ENCODE measurements around the gene PTGES.
"Not testable (repeated sequence)": the region's sequence is repeated elsewhere in the genome, so short reads cannot be mapped to it uniquely, and the experiment has no call there.

The PTGES gene

DNA sequence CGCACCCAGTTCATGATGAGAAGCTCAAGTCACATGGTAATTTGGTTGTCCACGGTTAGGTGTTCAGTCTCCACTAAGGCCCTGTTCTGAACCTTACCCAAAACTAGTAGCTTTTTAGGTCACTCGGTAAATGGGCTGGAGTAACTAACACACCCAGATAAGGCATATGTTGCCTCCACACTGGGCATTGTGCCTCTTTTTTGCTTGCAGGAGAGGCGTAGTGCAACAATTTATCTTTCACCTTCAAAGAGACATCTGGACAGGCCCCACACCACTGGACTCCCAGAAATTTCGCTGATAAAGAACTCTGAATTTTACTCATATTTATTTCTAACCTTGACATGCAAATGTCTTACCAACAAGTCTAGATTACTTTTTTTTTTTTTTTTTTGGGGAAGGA is 16.8 kb upstream of the PTGES start:
- DNase-seq, result no peak

DNA sequence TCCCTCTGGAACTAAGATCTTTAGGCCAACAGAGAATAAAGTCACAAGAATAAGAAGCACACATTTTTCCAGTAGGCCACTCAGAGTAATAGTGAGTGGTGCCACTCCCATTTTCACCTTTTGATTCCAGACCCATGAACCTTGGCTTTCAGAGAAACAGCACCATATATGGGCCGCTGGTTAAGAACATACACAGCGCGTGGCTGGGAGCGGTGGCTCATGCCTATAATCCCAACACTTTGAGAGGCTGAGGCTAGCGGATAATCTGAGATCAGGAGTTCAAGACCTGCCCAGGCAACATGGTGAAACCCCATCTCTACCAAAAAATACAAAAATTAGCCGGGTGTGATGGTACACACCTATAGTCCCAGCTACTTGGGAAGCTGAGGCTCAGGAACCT is 15.6 kb upstream of the PTGES start:
- DNase-seq, result no peak

DNA sequence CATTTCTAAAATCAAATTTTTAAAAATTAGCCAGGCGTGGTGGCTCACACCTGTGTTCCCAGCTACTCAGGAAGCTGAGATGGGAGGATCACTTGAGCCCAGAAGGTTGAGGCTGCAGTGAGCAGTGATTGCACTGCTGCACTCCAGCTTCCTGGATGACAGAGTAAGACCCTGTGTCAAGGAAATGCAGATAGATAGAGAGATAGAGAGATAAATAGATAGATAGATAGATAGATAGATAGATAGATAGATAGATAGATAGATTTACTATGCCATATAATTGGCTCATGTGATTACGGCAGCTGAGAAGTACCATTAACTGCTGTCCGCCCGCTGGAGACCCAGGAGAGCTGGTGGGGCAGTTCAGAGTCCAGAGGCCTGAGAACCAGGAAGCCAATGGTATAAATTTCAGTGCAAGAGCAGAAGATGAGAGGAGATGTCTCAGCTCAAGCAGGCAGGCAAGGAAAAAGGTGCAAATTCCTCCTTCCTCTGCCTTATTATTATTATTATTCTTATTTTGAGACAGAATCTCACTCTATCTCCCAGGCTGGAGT is 13.0 kb upstream of the PTGES start:
- no peak for DNase-seq

DNA sequence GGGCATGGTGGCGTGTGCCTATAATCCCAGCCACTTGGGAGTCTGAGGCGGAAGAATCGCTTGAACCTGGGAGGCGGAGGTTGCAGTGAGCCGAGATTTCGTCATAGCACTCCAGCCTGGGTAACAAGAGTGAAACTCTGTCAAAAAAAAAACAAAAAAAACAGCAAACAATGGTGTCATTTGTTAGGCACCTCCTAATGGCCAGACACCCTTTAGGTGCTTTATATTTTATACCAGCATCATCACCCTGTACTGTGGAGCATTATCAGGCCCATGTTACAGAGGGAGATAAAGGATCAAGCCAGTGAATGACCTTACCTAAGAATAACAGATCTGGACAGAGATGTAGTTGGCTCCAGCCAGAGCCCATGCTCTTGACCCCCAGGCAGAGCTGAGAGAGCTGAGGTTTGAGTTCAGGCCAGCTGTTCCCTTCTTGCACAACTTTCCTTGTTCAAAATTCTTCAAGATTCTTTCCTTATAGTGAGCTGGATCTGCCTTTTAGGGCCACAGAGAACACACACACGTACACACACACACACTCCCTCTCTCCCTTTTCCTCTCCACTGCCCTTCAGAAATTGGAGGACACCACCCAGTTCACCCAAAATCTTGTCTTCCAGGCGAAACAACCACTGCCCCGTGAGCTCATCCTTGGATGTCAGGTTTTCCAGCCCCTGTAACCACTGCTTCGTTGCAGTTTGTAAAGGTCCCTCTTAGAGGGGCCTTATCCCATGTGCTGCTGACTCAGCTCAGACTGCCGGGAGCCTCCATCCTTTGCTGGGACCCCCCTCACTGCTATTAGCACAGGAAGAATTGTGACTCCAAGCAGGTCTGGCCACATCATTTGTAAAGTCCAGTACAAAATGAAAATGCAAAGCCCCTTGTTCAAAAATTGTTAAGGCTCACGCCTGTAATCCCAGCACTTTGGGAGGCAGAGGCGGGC is 10.4 kb upstream of the PTGES start:
- no peak for DNase-seq

DNA sequence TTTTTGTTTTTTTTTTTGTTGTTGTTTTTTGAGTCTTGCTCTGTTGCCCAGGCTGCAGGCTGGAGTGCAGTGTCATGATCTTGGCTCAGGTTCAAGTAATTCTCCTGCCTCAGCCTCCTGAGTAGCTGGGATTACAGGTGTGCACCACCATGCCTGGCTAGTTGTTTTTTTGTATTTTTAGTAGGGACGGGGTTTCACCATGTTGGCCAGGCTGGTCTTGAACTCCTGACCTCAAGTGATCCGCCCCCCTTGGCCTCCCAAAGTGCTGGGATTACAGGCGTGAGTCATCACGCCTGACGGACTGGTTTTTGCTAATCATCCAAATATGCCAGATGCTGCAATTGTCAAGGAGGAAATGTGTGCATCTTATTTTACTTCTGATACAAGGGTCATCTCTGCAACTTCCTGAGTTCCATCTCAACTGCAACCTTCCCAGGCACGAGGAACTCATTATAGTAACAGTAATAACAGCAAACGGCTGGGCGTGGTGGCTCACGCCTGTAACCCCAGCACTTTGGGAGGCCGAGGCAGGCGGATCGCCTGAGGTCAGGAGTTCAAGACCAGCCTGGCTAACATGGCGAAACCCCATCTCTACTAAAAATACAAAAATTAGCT is 9.6 kb upstream of the PTGES start:
- DNase-seq, result not testable (repeated sequence)

DNA sequence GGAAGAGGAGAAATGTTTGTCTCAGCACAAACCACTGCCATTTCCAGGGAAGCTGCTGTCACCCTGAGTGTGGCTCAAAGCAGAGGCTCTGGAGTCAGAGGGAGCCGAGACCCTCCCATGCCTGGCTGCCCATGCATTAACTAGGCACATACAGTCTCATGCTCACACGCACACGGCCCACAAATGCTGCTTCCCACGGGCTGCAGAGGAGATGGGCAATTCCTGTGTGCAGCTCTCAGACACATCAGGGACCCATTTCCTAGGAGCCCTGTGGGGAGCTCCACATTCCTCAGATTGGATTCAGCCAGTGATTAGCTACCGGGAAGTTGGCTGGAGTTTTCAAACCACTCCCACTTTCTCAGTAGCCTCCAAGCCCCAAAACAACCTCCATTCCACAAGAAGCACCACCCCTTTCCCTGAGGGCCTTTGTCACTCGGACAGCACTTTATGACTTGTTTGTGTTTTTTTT is 9.1 kb upstream of the PTGES start:
- no peak for DNase-seq

DNA sequence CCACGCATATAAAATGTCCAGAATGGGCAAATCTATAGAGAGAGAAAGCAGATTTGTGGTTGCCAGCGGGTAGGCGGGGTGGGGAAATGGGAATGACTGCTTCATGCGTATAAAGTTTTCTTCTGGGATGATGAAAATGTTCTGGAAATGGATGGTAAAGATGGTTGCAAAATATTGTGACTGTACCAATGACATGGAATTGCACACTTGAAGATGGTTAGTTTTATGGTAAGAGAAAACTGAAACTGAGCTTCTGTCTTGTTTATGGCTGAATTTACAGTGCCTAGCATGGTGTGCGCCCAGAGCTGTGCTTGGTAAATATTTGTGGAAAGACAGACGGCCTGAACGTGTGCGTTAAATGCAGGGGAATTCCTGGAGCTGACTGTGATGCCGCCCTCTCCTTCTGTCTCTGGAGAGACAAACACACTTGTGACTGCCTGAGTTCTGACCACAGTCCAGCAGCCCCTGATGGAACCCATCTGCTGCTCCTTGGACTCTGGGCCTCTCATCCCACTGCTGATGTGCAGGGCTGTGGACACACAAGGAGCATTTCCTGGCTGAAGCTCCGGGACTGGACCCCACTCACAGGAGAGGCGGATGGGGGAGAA is 8.6 kb upstream of the PTGES start:
- no peak for DNase-seq

DNA sequence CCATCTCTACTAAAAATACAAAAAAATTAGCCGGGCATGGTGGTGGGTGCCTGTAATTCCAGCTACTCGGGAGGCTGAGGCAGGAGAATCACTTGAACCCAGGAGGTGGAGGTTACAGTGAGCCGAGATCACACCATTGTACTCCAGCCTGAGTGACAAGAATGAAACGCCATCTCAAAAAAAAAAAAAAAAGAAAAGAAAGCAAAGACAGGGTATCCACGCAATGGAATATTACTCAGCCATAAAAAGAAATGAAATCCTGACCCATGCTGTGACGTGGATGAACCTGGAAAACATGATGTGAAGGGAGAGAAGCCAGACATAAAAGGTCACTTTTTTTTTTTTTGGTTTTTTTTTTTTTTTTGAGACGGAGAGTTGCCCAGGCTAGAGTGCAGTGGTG is 7.9 kb upstream of the PTGES start:
- not testable (repeated sequence) for DNase-seq

DNA sequence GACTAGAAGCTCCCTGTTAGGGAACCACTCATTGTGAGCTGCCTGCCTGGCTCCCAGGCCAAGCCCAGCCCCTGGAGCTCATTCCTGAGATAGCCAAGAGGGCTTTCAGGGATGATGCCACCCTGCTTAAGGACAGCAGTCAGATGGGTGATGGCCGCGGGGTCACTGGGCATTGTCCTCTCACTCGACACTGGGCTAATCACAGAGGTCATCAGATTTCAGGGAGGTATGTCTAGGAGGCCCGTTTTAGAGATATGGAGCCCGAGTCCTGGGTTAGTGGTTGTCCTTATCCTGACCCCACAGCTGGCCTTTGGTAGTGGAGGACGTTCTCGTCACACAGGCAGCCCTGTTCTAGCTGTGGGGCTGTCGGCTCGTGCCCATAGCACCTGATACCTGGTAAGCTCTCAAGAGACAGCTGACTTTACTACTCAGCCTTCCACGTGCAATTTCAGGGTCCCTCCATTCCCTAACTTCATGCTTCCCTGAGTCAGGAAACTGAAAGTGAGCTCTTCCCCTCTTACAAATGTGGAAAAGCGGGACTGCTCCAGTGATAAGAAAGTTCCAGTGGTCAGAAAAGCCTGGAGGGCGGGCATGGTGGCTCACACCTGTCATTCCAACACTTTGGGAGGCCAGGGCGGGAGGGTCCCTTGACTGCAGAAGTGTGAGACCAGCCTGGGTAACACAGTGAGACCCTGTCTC is 7.1 kb upstream of the PTGES start:
- DNase-seq, result no peak

DNA sequence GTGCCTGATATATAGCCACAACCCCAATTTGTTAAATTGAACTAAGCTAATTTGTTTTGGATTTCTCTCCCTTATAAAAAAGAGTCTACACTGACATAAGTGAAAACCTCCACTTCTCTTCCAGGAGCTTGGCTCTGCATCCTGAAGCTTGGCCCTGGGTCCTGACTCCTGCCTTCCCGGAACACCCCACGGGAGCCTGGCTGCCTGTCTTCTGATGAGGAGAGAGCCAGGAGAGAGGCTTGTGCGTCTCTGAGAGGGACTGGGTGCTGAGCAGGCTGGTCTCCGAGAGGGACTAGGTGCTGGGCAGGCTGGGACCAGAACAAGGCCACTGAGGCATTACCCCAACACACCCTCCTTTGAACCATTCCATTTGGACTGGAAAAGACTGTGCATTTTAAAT is 6.5 kb upstream of the PTGES start:
- DNase-seq, result no peak

DNA sequence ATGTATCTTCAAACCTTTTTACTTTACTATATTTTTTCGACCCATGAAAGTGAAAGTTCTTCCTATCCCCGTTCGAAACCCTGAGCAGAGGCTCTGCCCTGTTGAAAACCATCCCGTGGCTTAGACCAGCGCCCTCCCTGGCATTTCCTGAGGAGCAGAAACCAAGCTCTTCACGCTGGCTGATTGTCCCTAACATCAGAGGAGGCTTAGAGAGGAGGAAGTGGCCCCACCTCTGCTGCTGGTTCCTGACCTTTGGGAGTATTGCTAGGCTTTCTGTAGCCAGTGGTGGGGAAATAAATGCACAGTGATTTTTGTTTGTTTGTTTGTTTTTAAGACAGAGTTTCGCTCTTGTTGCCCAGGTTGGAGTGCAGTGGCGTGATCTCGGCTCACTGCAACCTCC is 4.2 kb upstream of the PTGES start:
- DNase-seq, result no peak

DNA sequence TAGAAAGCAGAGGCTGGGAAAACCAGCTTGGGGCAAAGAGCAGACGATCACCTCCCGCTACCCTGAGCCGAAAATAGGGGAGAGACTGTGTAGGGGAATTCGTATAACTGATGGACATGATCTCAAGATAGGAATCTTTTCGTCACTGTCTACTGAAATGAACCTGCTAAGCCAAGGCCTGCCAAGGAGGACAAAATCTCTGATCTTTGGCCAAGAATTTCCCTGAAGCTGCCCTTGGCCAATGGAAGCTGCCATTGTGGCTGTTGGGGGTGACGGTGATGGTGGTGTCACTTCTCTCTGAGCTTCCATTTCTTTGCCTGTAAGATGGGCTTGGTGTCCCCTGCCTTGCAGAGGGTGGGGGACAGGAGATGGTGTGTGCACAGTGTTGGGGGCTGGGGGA is 3.3 kb upstream of the PTGES start:
- no peak for DNase-seq

DNA sequence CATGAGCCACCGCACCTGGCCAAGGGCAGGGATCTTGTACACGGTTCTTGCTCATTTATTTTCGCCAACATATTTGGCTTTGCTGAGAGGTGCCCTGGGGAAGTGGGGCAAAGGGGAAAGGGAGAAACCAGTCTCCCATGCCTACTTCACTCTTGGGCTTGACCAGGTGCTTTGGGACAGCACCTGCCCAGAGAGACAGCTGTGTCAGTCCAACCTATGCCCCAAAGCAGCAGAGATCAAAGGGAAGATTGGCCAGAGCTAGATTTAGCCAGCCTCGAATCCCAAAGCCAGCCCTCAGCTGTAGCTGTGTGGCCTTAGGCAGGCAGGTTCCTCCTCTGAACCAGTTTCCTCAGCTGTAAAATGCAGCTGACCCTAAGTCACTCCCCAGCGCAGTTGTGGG is 2.3 kb upstream of the PTGES start:
- DNase-seq, result no peak

DNA sequence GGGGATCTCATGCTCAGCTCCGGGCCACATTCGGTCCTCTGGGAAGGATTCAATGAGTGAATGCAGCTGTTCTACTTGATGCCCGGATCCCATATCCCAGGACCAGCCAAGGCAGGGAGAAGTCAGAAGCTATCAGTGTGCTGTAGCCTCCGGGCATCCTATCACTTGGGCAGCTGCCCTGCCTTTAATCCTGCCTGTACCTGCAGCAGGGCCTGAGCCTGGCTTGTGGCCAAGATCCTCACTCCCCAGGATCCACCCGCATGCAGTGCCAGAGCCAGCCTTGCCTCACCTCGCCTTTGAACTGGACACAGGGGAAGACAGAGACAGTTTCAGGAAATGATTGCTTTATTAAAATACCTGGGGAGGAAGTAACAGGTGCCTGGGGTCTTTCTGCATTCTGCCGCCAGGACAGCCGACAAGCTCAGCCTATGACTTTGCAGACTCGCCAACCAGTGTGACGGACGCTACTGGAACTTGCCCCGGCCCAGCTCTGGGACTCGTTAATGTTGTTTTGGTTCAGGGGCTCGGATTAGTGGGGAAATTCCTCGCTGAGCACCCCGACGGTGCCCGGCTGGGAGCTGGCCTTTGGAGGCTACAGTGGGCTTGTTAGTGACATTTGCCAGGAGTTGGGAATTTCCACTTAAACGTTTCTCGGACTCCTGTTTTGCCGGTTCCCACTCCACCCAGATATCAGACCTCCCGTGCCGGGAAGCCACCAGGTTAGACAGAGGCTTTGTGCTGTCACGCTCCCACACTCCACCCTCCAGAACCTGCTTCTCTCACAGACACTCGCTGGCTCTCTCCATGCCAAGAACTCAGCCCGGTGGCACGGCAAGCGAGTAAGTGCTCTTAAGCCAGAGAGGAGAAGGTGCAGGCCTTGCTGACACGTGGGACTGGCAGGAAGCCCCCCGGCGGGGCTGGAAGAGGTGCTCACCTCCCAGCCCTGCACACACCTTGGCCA is 721 bp downstream of the PTGES start:
- DNase-seq, result no peak

DNA sequence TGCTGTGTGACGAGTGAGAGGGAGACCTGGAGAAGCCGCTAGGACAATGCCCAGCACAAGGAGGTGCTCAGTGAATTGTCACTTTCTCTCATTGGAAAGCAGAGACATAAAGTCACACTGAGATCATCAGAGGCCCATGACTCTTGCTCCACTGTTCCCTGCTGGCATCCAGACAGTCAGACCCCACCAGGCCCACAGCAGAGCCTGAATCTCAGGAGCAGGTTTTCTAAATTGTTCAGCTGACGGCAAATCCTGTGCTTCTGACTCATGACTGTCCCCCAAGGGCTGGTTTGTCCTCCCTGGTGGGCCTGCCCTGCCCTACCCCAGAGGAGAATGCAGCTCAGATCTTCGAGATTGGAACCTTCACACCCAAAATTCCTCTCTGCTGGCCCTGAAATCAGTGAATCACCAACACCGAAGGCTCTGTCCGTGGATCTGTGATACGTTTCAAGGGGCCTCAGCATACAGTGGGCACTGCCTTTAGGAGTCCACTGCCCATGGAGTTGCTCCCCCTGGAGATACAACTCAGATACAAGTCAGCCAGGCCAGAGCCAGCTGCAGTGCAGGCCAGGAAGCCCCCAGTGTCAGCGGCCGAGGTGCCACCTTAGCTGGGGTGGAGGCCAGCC is 2.7 kb downstream of the PTGES start:
- DNase-seq, result no peak

DNA sequence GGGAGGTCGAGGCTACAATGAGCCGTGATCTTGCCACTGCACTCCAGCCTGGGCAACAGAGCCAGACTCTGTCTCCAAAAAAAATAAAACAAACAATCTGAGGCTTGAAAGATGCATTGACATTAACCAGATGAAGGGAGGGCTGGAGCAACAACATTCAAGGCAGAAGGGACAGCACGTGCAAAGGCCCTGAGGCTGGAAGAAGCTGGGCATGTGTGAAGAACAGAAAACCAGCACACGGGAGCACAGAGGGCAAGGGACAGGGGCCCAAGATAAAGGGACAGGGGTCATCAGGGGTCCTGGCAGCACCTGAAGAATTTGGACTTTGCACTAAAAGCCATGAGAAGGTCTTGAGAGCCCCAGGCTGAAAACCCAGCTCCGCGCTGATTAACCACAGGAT is 3.3 kb downstream of the PTGES start:
- DNase-seq, result no peak

DNA sequence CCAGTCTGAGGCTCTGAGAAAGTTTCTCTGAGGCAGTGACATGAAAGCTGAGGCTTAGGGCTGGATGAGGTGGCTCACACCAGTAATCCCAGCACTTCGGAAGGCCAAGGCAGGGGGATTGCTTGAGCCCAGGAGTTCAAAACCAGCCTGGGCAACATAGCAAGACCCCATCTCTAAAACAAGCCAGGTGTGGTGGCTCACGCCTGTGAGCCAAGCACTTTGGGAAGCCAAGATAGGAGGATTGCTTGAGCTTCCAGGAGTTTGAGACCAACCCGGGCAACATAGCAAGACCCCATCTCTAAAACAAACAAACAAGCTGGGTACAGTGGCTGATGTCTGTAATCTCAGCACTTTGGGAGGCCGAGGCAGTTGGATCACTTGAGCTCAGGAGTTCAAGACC is 3.8 kb downstream of the PTGES start:
- DNase-seq, result not testable (repeated sequence)

DNA sequence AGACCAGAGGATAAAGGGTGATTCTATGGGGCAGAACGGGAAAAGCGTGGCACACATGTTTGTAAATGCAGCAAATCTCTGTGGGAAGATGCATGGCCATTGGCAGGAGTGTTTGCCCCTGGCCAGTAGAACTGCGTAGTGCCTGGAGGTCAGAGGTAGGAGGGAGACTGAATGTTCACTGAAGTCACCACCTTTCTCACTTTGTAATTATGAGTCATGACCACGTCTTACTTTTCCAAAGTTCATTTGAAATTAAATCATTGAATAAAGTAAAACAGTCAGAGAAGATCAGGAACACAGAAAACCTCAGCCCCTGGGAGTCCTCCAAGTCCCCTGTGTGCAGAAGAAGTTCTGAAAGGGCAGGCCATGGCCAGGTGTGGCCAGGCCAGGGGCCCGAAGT is 4.6 kb downstream of the PTGES start:
- no peak for DNase-seq

DNA sequence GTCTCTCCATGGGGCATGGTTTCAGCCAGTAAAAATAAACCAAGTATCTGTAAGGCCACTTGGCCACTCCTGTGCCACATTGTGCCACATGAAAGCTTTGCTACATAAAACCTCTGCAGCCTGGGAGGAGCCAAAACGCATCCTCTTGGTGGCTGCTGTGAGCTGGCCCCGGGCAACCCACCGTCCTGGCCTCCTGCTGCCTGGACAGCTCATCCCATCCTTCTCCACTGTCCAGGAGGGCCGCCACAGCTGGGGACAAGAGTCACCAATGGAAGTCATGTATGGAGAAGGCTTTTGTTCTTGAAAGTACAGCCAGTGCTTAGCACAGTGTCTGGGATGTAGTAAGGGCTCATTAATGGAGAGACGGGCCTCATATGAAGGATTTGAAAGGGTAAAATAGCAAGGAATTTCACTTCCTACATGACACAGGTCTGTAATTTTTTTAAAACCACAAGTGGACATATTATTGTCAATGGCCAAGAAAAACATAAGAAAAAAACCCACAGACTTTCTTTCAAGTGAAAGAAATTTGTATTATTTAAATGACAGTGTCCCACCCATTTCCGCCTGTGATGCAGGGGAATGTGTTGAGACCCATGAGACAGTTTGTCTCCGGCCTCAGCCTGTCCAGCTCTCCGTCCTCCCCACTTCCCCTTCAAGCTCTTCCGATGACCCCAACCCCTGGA is 6.6 kb downstream of the PTGES start:
- no peak for DNase-seq

DNA sequence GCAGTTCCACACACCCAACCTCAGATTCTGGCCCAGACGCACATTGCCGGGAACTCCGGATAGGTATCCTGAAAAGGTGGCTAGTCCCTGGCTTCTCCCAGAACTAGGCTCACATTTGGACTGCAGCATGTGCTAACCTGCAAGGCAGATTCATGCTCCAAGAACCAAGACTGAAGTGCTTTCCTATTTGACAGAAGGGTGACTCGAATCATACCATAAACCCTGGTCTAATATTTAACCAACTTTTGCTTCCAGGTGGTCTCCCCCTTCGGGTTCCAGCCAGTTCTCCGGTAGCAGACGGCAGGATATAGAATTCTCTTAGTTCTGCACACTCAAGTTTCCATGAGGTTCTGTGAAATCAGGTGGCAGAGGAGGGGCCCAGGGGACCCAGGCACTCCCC is 7.6 kb downstream of the PTGES start:
- no peak for DNase-seq
